Measurements from ENCODE around the gene ASPHD1. TPM values are rescaled to one million over a fixed set of nuclear protein-coding genes. Genes with fewer than 3 reads are reported as not detected.
"Not testable (repeated sequence)": the region's sequence is repeated elsewhere in the genome, so short reads cannot be mapped to it uniquely, and the experiment has no call there.

ASPHD1 gene
- total and polyA plus RNA-seq, 5 donors from 2014 or later: not detected

- peaks cover 7% of the 10 kb centered on the region for H3K27me3 Mint-ChIP-seq
- no peak overlapping the region for H3K4me3 Mint-ChIP-seq
These were observed 4.7 kb downstream of the ASPHD1 start for GRCh38 chr16:29904947-29905346.

GRCh38 chr16:29905668-29906067 lies 5.4 kb downstream of the ASPHD1 start:
- DNase-seq (no peak), ATAC-seq (ENCODE audit: low read depth in 2 of 2) (no peak)
- Mint-ChIP-seq H3K36me3 (no peaks in the 10 kb centered on the region), H3K4me1 (peaks cover 0 to 4% (median 1%) of the 10 kb centered on the region in 4 donors), H3K9me3 (no peaks in the 10 kb centered on the region), H3K27me3 (peaks cover 7% of the 10 kb centered on the region), H3K27ac (no peak overlapping the region), H3K4me3 (no peak overlapping the region)
- Histone ChIP-seq H3K9me3 (ENCODE audit: control insufficient read depth in 2 of 2, low read length in 2 of 2) (no peaks in the 10 kb centered on the region), H3K27me3 (ENCODE audit: control insufficient read depth, insufficient read depth, low read length) (peaks cover 2% of the 10 kb centered on the region), H3K4me3 (ENCODE audit: low read depth, low read length) (no peak overlapping the region), H3K4me1 (ENCODE audit: control insufficient read depth, insufficient read depth, low read length, poor library complexity, severe bottlenecking) (peaks cover 2% of the 10 kb centered on the region), H3K36me3 (ENCODE audit: control insufficient read depth, insufficient read depth, low read length) (no peaks in the 10 kb centered on the region), H3K27ac (ENCODE audit: insufficient read depth, low read length, poor library complexity, severe bottlenecking) (no peak overlapping the region)

More at GRCh38 chr16:29904947-29905346, 4.7 kb downstream of the ASPHD1 start:
- ATAC-seq (ENCODE audit: low read depth in 2 of 2): no peak
- peaks cover 2% of the 10 kb centered on the region for H3K27me3 ChIP-seq (ENCODE audit: control insufficient read depth, insufficient read depth, low read length)
- no peak overlapping the region for H3K27ac ChIP-seq (ENCODE audit: insufficient read depth, low read length, poor library complexity, severe bottlenecking)
- no peak for DNase-seq
- H3K9me3 ChIP-seq (ENCODE audit: control insufficient read depth in 2 of 2, low read length in 2 of 2): no peaks in the 10 kb centered on the region
- H3K4me1 ChIP-seq (ENCODE audit: control insufficient read depth, insufficient read depth, low read length, poor library complexity, severe bottlenecking): peaks cover 7% of the 10 kb centered on the region
- Mint-ChIP-seq H3K27ac (no peak overlapping the region), H3K36me3 (no peaks in the 10 kb centered on the region), H3K9me3 (no peaks in the 10 kb centered on the region), H3K4me1 (peaks cover 0 to 6% (median 2%) of the 10 kb centered on the region in 4 donors)
- H3K36me3 ChIP-seq (ENCODE audit: control insufficient read depth, insufficient read depth, low read length): no peaks in the 10 kb centered on the region
- H3K4me3 ChIP-seq (ENCODE audit: low read depth, low read length): no peak overlapping the region

DNA sequence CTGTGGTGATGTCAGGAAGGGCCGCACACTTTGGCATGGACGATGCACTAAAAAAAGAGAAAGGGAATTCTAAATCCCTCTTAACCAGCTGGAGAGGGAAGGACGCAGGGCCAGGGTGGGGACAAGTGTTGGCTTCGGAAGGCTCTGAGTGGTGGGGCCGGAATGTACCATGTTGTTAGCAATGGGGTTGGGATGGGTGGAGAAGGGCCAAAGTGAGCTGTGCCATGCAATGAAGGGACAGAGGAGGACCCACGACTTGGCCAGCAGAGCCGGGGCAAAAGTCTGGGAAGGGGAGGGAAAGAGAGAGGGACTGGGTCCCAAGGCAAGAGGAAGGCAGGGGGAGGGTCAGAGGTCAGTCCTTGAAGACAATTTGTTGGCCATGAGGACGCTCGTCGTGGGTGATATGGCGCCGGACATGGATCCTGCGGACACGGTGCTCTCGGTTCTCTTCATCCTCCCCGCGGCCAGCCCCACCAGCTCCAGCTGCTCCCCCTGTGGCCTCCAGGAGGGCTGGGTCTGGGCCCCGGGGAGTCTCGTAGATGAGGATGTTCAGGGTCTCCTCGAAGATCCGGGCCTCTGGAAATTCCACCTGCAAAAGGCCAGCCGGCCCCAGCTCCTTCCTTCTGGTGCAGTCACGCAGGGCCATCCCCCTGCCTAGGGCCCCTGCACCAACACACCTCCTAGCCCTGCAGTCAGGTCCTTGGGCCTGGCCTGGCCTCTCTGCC lies 6.4 kb downstream of the ASPHD1 start:
- no peak overlapping the region for H3K27ac Mint-ChIP-seq
- peaks cover 0 to 4% (median under 1%) of the 10 kb centered on the region in 4 donors for H3K4me1 Mint-ChIP-seq
- DNase-seq (no peak), ATAC-seq (ENCODE audit: low read depth in 2 of 2) (no peak)
- no peaks in the 10 kb centered on the region for H3K9me3 ChIP-seq (ENCODE audit: control insufficient read depth in 2 of 2, low read length in 2 of 2)
- H3K4me3 ChIP-seq (ENCODE audit: low read depth, low read length): no peak overlapping the region
- H3K36me3 ChIP-seq (ENCODE audit: control insufficient read depth, insufficient read depth, low read length): no peaks in the 10 kb centered on the region
- H3K4me1 ChIP-seq (ENCODE audit: control insufficient read depth, insufficient read depth, low read length, poor library complexity, severe bottlenecking): no peaks in the 10 kb centered on the region
- H3K36me3 Mint-ChIP-seq: no peaks in the 10 kb centered on the region
- H3K4me3 Mint-ChIP-seq: no peak overlapping the region
- H3K27ac ChIP-seq (ENCODE audit: insufficient read depth, low read length, poor library complexity, severe bottlenecking): no peak overlapping the region
- H3K27me3 Mint-ChIP-seq: peaks cover 7% of the 10 kb centered on the region
- no peaks in the 10 kb centered on the region for H3K27me3 ChIP-seq (ENCODE audit: control insufficient read depth, insufficient read depth, low read length)
- H3K9me3 Mint-ChIP-seq: no peaks in the 10 kb centered on the region

- no peaks in the 10 kb centered on the region for H3K27me3 Mint-ChIP-seq
- no peaks in the 10 kb centered on the region for H3K27me3 ChIP-seq (ENCODE audit: control insufficient read depth, insufficient read depth, low read length)
- H3K4me3 Mint-ChIP-seq: no peak overlapping the region
- ATAC-seq (ENCODE audit: low read depth in 2 of 2) (no peak), DNase-seq (no peak)
- no peak overlapping the region for H3K4me3 ChIP-seq (ENCODE audit: low read depth, low read length)
- H3K36me3 Mint-ChIP-seq: peaks cover 3% of the 10 kb centered on the region
- H3K27ac Mint-ChIP-seq: no peak overlapping the region
- no peaks in the 10 kb centered on the region for H3K9me3 ChIP-seq (ENCODE audit: control insufficient read depth in 2 of 2, low read length in 2 of 2)
- H3K4me1 ChIP-seq (ENCODE audit: control insufficient read depth, insufficient read depth, low read length, poor library complexity, severe bottlenecking): no peaks in the 10 kb centered on the region
- peaks cover 0 to 1% (median 0%) of the 10 kb centered on the region in 4 donors for H3K4me1 Mint-ChIP-seq
- H3K36me3 ChIP-seq (ENCODE audit: control insufficient read depth, insufficient read depth, low read length): no peaks in the 10 kb centered on the region
- no peak overlapping the region for H3K27ac ChIP-seq (ENCODE audit: insufficient read depth, low read length, poor library complexity, severe bottlenecking)
- no peaks in the 10 kb centered on the region for H3K9me3 Mint-ChIP-seq
These were observed 7.7 kb downstream of the ASPHD1 start for GRCh38 chr16:29907973-29908372.

DNA sequence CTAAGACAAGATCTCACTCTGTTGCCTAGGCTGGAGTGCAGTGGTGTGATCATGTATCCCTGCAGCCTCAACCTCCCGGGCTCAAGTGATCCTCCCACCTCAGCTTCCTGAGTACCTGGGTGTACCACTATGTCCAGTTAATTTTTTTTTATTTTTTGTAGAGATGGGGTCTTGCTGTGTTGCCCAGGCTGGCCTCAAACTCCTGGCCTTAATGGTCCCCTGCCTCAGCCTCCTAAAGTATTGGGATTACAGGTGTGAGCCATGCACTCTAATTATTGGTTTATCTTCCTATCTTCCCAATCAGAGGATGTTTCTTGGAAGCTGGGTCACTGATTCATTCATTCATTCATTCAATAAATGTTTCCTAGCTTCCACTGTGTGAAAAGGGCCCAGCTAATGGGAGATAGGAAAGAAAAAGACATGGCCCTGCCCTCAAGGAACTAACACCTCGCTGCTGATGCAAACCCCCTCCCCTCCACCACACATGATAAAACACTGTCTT lies 8.5 kb downstream of the ASPHD1 start:
- no peaks in the 10 kb centered on the region for H3K27me3 ChIP-seq (ENCODE audit: control insufficient read depth, insufficient read depth, low read length)
- no peaks in the 10 kb centered on the region for H3K4me1 ChIP-seq (ENCODE audit: control insufficient read depth, insufficient read depth, low read length, poor library complexity, severe bottlenecking)
- Mint-ChIP-seq H3K4me1 (peaks cover 0 to 1% (median 0%) of the 10 kb centered on the region in 4 donors), H3K27me3 (no peaks in the 10 kb centered on the region), H3K27ac (no peak overlapping the region), H3K9me3 (no peaks in the 10 kb centered on the region), H3K4me3 (no peak overlapping the region), H3K36me3 (peaks cover 9% of the 10 kb centered on the region)
- no peak for ATAC-seq (ENCODE audit: low read depth in 2 of 2)
- H3K4me3 ChIP-seq (ENCODE audit: low read depth, low read length): no peak overlapping the region
- no peaks in the 10 kb centered on the region for H3K36me3 ChIP-seq (ENCODE audit: control insufficient read depth, insufficient read depth, low read length)
- no peaks in the 10 kb centered on the region for H3K9me3 ChIP-seq (ENCODE audit: control insufficient read depth in 2 of 2, low read length in 2 of 2)
- H3K27ac ChIP-seq (ENCODE audit: insufficient read depth, low read length, poor library complexity, severe bottlenecking): no peak overlapping the region
- no peak for DNase-seq

DNA sequence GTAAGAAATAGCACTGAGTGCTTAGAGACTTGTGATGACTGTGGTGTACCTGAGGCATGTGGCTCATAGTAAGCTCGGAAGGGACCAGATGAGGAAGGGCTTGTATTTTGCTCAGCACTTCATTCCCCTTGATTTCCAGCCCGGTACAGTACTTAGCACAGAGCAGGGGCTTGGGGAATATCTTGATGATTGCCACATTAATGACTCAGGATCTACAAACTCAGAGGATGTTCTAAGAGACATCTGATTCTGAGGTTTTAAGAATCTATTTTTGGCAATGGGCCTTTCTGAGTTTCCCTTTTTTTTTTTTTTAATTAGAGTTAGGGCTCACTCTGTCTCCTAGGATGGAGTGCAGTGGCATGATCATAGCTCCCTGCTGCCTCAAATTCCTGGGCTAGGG lies 9.1 kb downstream of the ASPHD1 start:
- Histone ChIP-seq H3K27me3 (ENCODE audit: control insufficient read depth, insufficient read depth, low read length) (no peaks in the 10 kb centered on the region), H3K9me3 (ENCODE audit: control insufficient read depth in 2 of 2, low read length in 2 of 2) (no peaks in the 10 kb centered on the region), H3K4me3 (ENCODE audit: low read depth, low read length) (no peak overlapping the region), H3K36me3 (ENCODE audit: control insufficient read depth, insufficient read depth, low read length) (no peaks in the 10 kb centered on the region), H3K27ac (ENCODE audit: insufficient read depth, low read length, poor library complexity, severe bottlenecking) (no peak overlapping the region), H3K4me1 (ENCODE audit: control insufficient read depth, insufficient read depth, low read length, poor library complexity, severe bottlenecking) (no peaks in the 10 kb centered on the region)
- H3K9me3 Mint-ChIP-seq: no peaks in the 10 kb centered on the region
- H3K4me1 Mint-ChIP-seq: peaks cover 0 to 1% (median 0%) of the 10 kb centered on the region in 4 donors
- H3K4me3 Mint-ChIP-seq: no peak overlapping the region
- DNase-seq (no peak), ATAC-seq (ENCODE audit: low read depth in 2 of 2) (peak in 1 of 2 donors; percentile 12)
- no peak overlapping the region for H3K27ac Mint-ChIP-seq
- H3K27me3 Mint-ChIP-seq: no peaks in the 10 kb centered on the region
- H3K36me3 Mint-ChIP-seq: peaks cover 14% of the 10 kb centered on the region

GRCh38 chr16:29909851-29910250 lies 9.6 kb downstream of the ASPHD1 start:
- not testable (repeated sequence) for H3K27me3 ChIP-seq (ENCODE audit: control insufficient read depth, insufficient read depth, low read length); ATAC-seq (ENCODE audit: low read depth in 2 of 2); H3K27me3 Mint-ChIP-seq; H3K4me1 ChIP-seq (ENCODE audit: control insufficient read depth, insufficient read depth, low read length, poor library complexity, severe bottlenecking); H3K9me3 Mint-ChIP-seq; H3K4me3 ChIP-seq (ENCODE audit: low read depth, low read length); H3K9me3 ChIP-seq (ENCODE audit: control insufficient read depth in 2 of 2, low read length in 2 of 2); H3K27ac ChIP-seq (ENCODE audit: insufficient read depth, low read length, poor library complexity, severe bottlenecking); H3K27ac Mint-ChIP-seq; H3K4me1 Mint-ChIP-seq; DNase-seq; H3K36me3 ChIP-seq (ENCODE audit: control insufficient read depth, insufficient read depth, low read length)
- Mint-ChIP-seq H3K4me3 (peak overlapping the region in 1 of 4 donors; percentile 92), H3K36me3 (peaks cover 17% of the 10 kb centered on the region)
